GM19193 (cell line): ENCODE data around the gene OSBPL1A.

Experiments used
- POLR2A ChIP-seq: IDR thresholded peaks from 4 replicates; pipeline ENCODE4 v1.6.1; 2011; ENCODE audit not compliant: insufficient read depth, insufficient read length; ENCODE audit errors: extremely low read depth

OSBPL1A gene

DNA sequence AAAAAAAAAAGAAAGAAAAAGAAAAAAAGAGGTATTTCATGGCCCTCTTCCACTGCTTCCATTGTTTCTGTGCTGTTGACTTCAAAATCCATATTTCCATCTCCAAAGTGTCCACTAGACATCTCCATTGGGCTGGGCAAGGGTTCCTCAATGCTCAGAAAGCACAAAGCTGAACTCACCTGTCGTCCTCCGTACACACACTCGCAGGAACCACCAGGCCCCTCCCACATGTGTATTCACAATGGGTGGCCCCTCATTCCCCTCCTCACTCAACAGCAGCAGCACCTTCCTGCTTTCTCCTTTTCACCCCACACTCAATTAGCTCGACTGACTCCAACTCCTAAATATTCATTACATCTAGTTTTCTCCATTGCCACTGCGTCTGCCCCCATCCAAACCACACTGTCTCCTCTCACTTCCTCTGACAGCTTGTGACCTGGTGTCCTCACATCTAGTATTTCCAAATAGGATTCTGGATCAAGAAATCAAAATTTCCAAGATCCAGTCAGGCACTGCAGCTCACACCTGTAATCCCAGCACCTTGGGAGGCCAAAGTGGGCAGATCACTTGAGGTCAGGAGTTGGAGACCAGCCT, 25.2 kb downstream of the OSBPL1A start:
- TF ChIP-seq POLR2A = no peak

DNA sequence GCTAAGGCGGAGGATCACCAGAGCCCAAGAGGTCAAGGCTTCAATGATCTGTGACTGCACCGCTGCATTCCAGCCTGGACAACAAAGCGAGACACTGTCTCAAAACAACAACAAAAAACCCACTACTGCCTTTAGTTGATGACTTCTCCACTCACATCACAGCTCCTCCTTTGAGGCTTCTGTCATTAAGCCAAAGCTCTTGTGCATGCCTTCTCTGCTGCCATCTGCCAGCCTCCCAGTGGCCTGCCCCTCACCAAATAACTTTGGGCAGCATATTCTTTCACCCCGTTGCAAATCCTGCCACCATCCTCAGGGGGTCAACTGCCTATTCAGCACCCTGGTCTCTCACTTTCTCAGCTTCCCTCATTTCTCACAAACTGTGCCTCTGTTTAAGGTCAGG, 27.5 kb downstream of the OSBPL1A start:
- TF ChIP-seq POLR2A = no peak

DNA sequence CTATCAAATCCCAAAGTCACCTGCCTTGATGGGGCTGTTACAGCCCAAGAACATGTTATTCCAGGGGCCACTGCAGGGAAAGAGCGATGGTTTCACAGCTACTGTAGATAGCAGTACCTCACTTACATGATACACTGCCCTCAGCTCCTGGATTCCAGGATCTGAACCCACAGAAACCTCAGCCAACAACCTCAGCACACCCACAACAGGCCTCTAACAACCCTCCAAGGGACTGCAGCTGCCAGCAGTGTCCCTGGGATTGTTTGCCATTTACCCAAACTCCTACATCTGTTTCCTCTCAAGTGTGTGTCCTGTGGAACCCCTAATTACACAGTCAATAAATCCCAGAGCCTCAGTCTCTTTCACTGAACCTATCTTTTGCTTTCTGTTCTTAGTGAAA, 28.2 kb downstream of the OSBPL1A start:
- TF ChIP-seq POLR2A = no peak

DNA sequence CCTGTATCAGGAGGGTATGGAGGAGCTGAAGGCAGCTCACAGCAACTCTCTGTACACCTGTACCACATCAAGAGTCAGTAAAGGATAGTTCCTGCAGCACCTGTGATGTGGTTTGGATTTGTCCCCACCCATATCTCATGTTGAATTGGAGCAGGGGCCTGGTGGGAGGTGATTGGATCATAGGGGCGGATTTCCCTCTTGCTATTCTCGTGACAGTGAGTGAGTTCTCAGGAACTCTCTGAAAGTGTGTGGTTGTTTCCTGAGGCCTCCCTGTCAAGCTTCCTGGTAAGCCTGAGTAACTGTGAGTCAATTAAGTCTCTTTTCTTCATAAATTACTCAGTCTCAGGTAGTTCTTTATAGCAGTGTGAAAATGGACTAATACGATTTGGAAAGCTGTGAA, 28.9 kb downstream of the OSBPL1A start:
- TF ChIP-seq POLR2A = no peak

DNA sequence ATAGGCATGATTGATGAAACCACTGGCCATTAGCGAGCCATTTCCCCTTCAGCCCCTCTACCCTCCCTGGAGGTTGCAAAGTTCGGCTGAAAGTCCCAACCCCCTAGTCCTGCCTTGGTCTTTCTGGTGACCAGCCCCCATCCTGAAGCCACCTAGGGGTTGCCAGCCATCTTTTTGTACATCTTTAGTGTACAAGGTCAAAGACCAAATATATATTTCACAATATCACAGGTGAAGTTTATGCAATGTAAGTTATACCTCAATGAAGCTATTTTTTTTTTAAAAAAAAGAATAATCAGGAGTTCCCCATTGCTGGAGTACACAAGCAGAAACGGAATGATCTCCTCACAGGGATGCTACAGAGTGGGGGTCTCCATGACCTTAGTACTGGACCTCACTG, 31.3 kb downstream of the OSBPL1A start:
- no peak for TF ChIP-seq POLR2A

DNA sequence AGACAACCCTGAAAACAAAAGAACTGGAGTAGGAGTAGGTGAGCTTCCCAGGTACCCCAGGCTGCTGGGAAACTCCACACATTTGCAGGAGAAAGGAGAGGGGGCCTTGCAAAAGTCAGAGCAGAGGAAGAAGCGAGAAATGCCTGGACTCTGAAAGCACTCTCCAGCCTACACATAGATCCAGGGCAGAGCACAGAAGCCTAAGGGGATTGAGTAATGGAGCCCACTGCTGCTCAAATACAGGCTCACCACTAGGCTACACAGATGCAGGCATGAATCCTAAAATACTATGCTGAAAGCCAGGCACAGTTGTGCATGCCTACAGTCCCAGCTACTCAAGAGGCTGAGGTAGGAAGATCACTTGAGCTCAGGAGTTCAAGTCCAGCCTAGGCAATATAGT, 33.4 kb downstream of the OSBPL1A start:
- no peak for TF ChIP-seq POLR2A

DNA sequence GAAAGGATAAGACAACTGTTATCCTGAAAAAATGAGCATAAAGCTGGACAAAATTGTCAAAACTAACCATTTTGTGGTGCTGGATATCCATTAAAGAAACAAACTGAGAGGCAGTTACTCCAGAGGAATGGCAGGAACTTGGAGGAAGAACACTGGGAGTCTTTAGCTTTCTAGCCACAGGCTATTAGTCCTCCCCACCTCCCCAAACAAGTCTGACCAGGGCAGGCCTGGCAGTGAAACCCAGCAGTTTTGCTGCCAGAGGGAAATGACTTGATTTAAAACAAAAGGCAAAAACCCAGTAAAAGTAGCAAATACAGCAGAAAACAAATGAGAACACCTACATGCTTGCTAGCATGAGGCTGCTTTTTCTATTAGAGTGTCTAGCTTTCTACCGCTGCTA, 34.9 kb downstream of the OSBPL1A start:
- TF ChIP-seq POLR2A = no peak

DNA sequence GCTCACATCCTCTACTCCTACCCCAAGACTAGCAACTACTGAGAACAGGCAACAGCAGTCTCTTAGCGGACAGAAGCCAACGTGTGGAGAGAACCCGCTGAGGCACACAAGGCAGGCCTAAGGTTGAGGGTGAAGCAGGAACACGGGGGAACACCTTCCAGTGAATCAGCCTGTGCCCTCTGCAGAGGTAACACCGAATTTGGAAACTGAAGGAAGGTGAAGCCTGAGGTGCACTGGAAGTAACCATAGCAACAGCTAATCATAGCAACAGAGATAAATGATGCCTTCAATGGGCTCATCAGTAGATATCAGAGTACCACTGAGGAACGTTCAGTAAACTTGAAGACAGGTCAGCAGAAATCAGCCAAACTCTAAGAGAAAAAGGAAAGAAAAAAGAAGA, 43.3 kb downstream of the OSBPL1A start:
- no peak for TF ChIP-seq POLR2A

DNA sequence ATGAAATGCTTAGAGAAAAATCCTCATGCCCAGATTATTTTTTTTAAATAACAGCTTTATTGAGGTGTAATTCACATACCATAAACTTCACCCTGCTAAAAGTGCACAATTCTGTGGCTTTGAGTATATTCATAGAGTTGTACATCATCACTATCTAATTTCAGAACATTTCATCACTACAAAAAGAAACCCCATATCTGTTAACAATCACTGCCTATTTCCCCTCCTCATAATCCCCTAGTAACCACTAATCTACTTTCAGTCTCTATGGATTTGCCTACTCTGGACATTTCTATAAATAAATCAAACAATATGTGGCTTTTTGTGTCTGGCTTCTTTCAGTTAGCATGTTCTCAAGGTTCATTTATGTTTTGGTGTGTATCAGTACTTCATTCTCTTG, 51.4 kb downstream of the OSBPL1A start:
- TF ChIP-seq POLR2A = no peak

DNA sequence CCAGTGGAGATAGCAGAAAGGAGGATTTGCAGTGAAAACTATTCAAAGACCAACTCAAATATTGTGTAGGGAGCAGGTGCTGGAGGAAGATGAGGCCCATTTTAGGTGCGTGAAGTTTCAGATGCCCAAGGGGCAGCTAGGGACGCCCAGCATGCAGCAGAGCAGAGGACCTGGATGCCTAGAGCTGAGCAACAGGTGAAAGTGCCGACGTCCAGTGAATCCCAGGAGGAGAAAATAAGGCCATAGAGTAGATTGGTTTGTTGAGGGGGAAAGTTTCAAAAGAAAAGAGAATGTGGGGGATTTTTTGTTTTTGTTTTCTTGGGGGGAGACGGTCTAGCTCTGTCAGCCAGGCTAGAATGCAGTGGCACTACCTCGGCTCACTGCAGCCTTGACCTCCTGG, 53.1 kb downstream of the OSBPL1A start:
- no peak for TF ChIP-seq POLR2A

DNA sequence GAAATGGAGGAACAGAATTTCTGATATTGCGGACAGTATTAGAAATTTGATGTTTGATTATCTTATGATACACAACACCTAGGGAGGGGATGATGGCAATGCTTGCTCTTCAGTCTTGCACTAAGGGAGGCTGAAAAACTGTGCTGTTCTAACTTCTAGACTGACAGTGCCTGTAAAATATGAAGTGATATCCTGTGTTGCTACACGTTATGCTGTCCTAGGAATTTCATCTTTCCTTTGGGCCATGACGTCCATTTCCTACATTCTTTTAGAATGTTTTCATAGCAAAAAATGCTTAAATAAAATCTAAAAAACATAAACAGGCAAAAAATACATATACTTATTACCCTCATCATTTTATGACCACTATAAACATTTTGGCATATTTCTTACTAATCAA, 55.3 kb downstream of the OSBPL1A start:
- TF ChIP-seq POLR2A = no peak

DNA sequence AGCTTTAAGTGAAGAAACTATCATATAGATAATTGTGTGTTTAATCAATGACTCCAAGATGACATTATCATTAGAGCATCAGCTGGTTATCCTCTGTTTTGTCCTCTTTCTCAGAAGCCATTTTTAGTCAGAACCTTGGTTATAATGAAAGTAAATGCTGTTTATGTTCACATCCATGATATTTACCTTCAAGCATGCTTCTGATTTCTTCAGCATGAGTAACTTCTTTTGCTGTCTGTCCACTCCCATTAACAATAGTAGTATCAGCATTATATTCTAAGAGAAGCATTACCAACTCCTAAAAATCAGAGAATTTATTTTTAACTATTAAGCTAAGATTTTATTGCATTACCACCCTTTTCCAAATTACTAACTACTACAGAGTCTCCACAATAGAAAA, 56.3 kb downstream of the OSBPL1A start:
- TF ChIP-seq POLR2A = no peak

DNA sequence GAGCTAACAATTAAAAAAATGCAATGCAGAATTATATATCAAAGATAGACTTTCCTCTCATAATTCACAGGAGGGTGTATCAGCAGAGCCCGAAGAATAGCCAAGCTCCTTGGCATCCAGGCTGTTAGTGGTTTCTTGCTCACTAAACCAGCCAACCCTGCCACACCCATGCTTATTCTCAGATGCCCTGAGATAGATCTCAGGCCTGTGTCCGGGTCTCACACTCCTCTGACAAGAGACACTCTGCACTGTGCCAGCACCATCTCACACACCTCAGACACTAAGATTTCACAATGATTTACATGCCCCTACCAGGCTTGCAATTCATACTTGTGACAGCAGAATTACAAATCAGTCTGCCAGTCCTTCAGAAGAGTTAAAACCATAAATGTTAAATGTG, 64.5 kb downstream of the OSBPL1A start:
- no peak for TF ChIP-seq POLR2A

DNA sequence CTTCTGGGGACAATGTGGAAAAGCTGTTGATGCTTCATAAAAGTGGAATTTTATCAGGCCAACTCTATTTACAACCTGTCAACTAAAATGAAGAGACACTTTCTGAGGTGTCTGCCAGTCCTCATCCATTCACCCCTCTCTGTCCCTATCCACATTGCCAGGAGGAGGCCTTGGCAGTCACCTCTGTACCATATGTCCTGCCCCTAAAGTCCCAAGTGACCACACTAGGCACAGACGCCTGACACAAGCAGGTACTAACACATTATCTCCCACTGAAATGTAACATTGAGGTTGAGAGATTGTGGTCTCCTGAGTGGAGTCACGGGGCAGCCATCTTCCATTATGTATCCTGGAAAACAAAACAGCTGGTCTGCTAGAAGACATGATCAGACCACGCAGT, 71.4 kb downstream of the OSBPL1A start:
- TF ChIP-seq POLR2A = no peak

DNA sequence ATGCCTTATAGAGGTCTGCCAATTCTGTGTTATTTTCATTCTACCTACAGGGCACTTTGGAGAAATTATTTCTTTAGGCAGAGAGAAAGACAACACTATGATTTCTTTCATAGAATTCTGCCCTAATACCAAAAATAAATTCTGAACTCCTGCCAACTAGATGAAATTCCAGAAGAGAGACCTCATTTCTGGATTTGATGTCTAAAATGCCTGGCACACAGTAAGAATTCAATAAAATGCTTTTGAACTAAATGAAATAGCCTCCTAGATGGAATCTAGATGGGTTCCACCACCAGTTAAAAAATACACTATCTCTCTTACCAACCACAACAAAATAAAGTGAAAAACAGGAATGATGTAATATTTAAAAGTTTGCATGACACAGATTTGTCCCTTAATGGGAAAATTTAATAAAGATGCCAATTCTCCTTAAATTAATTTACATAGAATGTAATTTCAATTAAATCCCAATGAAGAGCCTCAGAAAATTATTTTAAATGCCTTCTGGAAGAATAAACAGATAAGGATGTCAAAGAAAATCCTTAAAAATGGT, 75.0 kb downstream of the OSBPL1A start:
- no peak for TF ChIP-seq POLR2A

DNA sequence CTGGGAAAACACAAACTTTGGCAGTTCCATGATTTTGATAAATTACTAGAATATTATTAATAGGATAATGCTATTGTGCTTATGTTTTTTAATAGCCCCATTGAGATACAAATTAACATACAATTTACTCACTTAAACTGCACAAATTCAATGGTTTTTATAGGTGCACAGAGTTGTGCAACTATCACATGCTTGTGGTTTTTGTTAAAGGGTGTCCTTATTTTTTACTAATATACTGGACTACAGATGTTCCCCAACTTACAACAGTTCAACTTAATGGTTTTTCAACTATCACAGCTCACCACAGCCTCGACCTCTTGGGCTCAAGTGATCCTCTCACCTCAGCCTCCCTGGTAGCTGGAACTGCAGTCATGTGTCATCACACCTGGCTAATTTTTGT, 76.6 kb downstream of the OSBPL1A start:
- no peak for TF ChIP-seq POLR2A

DNA sequence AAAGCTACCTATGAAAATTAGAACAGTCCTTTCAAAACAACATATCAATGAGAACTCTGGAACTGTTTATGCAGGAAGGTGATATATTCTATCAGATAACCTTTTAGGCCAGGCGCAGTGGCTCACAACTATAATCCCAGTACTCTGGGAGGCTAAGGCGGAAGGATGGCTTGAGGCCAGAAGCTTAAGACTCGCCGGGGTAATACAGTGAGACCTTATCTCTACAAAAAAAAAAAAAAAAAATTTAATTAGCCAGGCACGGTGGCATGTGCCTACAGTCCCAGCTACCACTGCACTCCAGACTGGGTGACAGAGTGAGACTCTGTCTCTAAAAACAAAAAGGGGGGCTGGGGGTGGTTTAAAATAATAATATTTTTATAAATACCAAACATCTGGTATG, 77.9 kb downstream of the OSBPL1A start:
- TF ChIP-seq POLR2A = no peak
